ENCODE results near the gene TNNC2.

The TNNC2 gene

DNA sequence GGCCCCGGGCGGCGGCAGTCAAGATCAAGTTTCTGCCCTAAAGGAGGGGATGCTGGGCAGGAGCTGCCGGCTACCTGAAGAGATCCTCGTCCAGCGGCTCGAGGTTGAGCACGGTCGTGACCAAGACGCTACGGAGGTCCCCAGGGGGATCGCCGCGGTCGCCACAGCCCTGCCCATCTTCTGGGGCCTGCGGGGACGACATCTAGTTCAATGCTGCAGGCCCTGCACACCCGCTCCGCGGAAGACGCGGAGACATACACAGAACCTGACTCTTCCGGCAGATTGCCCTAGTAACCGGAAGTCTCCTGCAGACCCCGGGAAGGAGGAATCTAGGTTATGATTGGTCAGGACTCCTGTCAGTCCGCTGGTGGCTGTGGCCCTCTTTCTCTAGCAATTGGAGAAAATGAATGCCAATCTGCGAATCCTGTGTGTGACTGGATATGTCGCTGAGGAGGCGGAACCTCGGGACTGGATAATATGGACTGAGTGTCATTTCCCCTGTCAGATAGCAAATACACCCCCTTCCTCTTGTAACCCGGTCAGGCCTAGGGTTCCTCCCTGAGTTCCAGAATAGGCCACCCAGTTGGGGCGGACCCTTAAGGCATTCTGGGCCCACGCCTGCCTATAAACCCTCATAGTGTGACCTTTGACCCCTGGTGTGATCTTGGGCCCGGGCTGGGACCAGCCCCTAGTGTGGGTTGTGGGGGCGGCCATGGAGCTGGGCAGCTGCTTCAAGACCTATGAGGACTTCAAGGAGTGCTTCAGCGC, 30.2 kb upstream of the TNNC2 start, which contains the start of the genes ACOT8 and ZSWIM3:
ACOT8 (minus strand) TSS at position 279 of the 768 bp plus-strand sequence; CDS start at position 202, 77 bp downstream.
ZSWIM3 (plus strand) TSS at position 501 of the 768 bp plus-strand sequence; CDS start at position 713, 212 bp downstream.
- H3K27ac Mint-ChIP-seq = peak within 1 kb of the TSS; percentile 99
- peaks cover 43% of the 10 kb centered on the region for H3K36me3 Mint-ChIP-seq (ENCODE audit: low read depth)
- H3K4me1 Mint-ChIP-seq (ENCODE audit: low read depth) = peaks cover 55% of the 10 kb centered on the region

DNA sequence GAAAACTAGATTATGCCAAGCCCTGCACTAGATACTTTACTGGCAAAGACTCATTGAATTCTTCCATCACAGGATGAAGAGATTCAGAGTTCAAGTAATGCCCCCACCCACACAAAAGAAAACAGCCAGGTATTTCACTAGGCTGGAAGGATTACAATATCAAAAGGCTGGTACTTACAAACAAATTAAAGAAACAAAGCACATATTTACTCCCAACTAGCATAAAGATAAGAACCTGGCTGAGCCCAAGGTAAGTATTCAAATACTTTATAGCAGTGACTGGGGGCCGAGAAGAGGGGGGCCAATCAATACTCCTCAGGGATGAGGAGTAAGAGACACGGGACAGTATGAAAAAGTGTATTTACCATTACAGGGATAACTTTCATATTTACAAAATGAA, 26.4 kb upstream of the TNNC2 start:
- Mint-ChIP-seq H3K27me3 (no peaks in the 10 kb centered on the region), H3K36me3 (ENCODE audit: low read depth) (peaks cover 64% of the 10 kb centered on the region), H3K4me3 (no peak overlapping the region), H3K27ac (no peak overlapping the region), H3K9me3 (no peaks in the 10 kb centered on the region), H3K4me1 (ENCODE audit: low read depth) (peaks cover 40% of the 10 kb centered on the region)
- DNase-seq = no peak

More for the DNA sequence above, 30.2 kb upstream of the TNNC2 start, which contains the start of the genes ACOT8 and ZSWIM3:
- H3K4me3 Mint-ChIP-seq = peak within 1 kb of the TSS; percentile 97
- peak; percentile 85 for DNase-seq
- H3K27me3 Mint-ChIP-seq = no peaks in the 10 kb centered on the region
- H3K9me3 Mint-ChIP-seq = no peaks in the 10 kb centered on the region

DNA sequence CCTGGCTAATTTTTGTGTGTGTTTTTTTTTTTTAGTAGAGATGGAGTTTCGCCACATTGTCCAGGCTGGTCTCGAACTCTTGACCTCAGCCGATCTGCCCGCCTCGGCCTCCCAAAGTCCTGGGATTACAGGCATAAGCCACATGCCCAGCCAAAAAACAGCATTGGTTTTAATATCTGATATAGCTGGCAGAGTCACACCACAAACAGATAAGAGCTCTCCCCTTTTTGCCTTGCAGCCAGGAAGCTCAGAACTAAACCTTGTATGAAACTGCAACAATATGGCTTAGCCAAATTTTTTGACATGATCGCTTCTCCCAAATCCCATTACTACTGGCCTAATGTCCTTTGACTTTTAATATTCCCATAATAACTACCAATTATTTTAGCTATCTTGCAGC, 25.2 kb upstream of the TNNC2 start:
- peaks cover 67% of the 10 kb centered on the region for H3K36me3 Mint-ChIP-seq (ENCODE audit: low read depth)
- H3K4me3 Mint-ChIP-seq = no peak overlapping the region
- DNase-seq = no peak
- no peak overlapping the region for H3K27ac Mint-ChIP-seq
- H3K4me1 Mint-ChIP-seq (ENCODE audit: low read depth) = peaks cover 30% of the 10 kb centered on the region
- H3K27me3 Mint-ChIP-seq = no peaks in the 10 kb centered on the region
- H3K9me3 Mint-ChIP-seq = no peaks in the 10 kb centered on the region

DNA sequence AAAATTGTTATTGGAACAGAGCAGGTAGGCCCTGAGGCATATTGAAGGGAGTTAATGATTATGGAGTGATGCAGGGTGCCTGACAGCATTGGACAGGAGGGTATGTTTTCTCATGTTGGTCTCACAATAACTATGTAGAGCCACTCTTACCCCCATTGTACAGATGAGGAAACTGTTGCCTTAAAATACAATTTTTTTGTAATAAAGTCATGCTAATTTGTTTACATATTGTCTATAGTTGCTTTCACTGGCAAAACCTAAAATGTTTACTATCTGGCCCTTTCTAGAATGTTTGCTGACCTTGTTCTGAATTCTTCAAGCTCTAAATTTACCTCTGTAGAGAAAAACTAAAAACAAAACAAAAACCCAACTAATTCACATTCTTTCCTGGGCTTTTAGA, 24.4 kb upstream of the TNNC2 start:
- Mint-ChIP-seq H3K27me3 (no peaks in the 10 kb centered on the region), H3K27ac (peak overlapping the region; percentile 41), H3K4me1 (ENCODE audit: low read depth) (peaks cover 28% of the 10 kb centered on the region), H3K9me3 (no peaks in the 10 kb centered on the region), H3K4me3 (no peak overlapping the region), H3K36me3 (ENCODE audit: low read depth) (peaks cover 64% of the 10 kb centered on the region)
- no peak for DNase-seq

- H3K36me3 Mint-ChIP-seq (ENCODE audit: low read depth) = peaks cover 70% of the 10 kb centered on the region
- H3K9me3 Mint-ChIP-seq = no peaks in the 10 kb centered on the region
- H3K27ac Mint-ChIP-seq = no peak overlapping the region
- H3K4me1 Mint-ChIP-seq (ENCODE audit: low read depth) = peaks cover 23% of the 10 kb centered on the region
- H3K27me3 Mint-ChIP-seq = no peaks in the 10 kb centered on the region
- H3K4me3 Mint-ChIP-seq = no peak overlapping the region
- DNase-seq = no peak
These were observed 23.8 kb upstream of the TNNC2 start for GRCh38 chr20:45850926-45851325.

GRCh38 chr20:45850238-45850637, 23.1 kb upstream of the TNNC2 start:
- no peaks in the 10 kb centered on the region for H3K9me3 Mint-ChIP-seq
- no peaks in the 10 kb centered on the region for H3K27me3 Mint-ChIP-seq
- peak overlapping the region; percentile 23 for H3K27ac Mint-ChIP-seq
- H3K4me1 Mint-ChIP-seq (ENCODE audit: low read depth) = peaks cover 19% of the 10 kb centered on the region
- H3K36me3 Mint-ChIP-seq (ENCODE audit: low read depth) = peaks cover 77% of the 10 kb centered on the region
- H3K4me3 Mint-ChIP-seq = no peak overlapping the region
- DNase-seq = no peak

DNA sequence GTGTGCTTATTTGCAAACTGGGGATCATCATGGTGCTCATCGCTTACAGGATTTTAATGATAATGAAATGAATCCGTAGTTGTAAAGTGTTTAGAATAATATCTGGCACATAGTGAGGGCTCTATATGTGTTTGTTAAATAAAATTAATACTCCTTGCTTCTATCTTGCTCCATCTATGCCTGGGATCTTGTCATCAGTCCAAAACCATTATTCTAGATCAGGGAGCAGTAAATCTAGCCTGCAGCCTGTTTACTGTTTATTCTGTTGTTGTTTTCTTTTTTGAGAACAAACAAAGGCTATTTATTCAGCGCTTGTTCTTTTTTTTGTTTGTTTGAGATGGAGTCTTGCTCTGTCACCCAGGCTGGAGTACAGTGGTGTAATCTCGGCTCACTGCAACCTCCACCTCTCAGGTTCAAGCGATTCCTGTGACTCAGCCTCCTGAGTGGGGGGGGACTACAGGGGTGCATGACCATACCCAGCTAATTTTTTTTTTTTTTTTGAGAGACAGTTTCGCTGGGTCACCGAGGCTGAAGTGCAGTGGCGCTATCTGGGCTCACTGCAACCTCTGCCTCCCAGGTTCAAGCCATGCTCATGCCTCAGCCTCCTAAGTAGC, 22.0 kb upstream of the TNNC2 start:
- Mint-ChIP-seq H3K4me1 (ENCODE audit: low read depth) (peaks cover 9% of the 10 kb centered on the region), H3K9me3 (no peaks in the 10 kb centered on the region), H3K36me3 (ENCODE audit: low read depth) (peaks cover 75% of the 10 kb centered on the region), H3K4me3 (no peak overlapping the region), H3K27me3 (no peaks in the 10 kb centered on the region), H3K27ac (no peak overlapping the region)
- DNase-seq = no peak

- peaks cover 75% of the 10 kb centered on the region for H3K36me3 Mint-ChIP-seq (ENCODE audit: low read depth)
- H3K4me1 Mint-ChIP-seq (ENCODE audit: low read depth) = peaks cover 5% of the 10 kb centered on the region
- no peak for DNase-seq
- no peak overlapping the region for H3K27ac Mint-ChIP-seq
- no peaks in the 10 kb centered on the region for H3K9me3 Mint-ChIP-seq
- no peak overlapping the region for H3K4me3 Mint-ChIP-seq
- H3K27me3 Mint-ChIP-seq = no peaks in the 10 kb centered on the region
These were observed 21.3 kb upstream of the TNNC2 start for GRCh38 chr20:45848421-45848820.

DNA sequence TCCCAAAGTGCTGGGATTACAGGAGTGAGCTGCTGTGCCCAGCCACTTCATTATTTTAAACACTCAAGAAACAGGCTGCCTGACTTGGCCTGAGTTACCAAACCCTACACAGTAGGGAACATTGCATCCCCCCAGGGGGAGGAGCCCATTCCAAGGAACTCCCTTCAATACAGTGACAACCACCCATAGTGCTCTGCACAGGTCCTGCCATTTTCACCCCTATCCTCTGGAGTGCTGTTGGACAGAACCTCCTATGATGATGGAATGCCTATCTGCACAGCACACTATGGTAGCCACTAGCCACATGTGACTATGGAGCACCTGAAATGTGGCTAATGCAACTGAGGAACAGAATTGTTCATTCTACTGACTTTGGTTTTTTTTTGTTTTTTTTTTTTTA, 18.3 kb upstream of the TNNC2 start:
- no peaks in the 10 kb centered on the region for H3K4me1 Mint-ChIP-seq (ENCODE audit: low read depth)
- H3K36me3 Mint-ChIP-seq (ENCODE audit: low read depth) = peaks cover 71% of the 10 kb centered on the region
- no peak overlapping the region for H3K27ac Mint-ChIP-seq
- no peak for DNase-seq
- no peaks in the 10 kb centered on the region for H3K9me3 Mint-ChIP-seq
- no peak overlapping the region for H3K4me3 Mint-ChIP-seq
- H3K27me3 Mint-ChIP-seq = no peaks in the 10 kb centered on the region

DNA sequence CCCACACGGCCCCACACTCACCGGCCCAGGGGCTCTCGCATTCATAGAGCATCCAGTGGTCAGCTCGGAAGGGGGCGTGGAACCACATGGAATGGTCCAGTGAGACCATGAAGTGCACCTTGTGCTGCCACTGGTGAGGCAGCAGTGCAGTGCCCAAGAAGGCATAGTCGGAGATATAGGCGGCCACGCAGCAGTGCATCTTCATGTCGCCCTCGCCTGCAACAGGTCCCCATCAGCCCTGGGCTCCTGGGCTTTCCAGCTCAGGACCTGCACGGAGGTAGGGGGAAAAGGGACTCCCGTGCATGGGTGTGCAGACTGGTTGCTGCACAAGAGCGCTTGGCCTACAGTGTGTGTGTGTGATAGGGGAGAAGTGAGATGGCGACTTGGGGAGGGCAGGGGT, 16.4 kb upstream of the TNNC2 start:
- Mint-ChIP-seq H3K9me3 (no peaks in the 10 kb centered on the region), H3K27me3 (no peaks in the 10 kb centered on the region), H3K27ac (no peak overlapping the region), H3K4me3 (no peak overlapping the region), H3K36me3 (ENCODE audit: low read depth) (peaks cover 60% of the 10 kb centered on the region), H3K4me1 (ENCODE audit: low read depth) (no peaks in the 10 kb centered on the region)
- DNase-seq = no peak

DNA sequence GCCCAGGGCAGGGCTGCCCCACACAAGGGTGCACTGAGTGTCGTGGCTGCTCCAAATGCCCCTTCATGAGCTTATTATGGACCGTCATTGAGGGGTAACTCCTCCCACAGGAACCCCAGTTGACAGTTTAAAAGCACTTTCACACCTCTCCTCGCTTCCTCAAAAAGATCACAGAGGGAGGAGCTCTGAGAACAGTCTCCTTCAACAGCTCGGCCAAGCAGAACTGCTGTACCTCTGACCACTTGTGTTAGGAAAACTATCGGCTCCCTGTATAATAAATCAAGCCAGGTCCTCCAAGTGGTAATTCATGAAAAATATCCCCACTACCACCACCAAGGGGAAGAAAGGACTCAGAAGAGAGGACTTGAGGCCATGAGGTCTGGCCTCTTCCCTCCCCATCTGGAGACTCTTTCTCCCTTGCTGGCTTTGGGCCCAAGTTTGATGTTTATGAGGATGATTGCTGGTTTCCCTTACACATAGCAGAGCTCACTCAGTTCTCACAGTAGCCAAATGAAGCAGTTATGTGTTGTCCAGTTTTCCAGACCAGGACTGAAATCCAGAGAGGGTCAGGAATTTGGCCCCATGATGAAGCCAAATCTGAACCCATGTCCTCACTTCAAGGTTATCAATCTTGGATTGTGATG, 15.2 kb upstream of the TNNC2 start:
- DNase-seq = no peak
- Mint-ChIP-seq H3K4me1 (ENCODE audit: low read depth) (no peaks in the 10 kb centered on the region), H3K27ac (no peak overlapping the region), H3K4me3 (no peak overlapping the region), H3K36me3 (ENCODE audit: low read depth) (peaks cover 53% of the 10 kb centered on the region), H3K27me3 (no peaks in the 10 kb centered on the region), H3K9me3 (no peaks in the 10 kb centered on the region)

GRCh38 chr20:45841407-45842129, 14.5 kb upstream of the TNNC2 start:
- Mint-ChIP-seq H3K4me3 (no peak overlapping the region), H3K4me1 (ENCODE audit: low read depth) (no peaks in the 10 kb centered on the region), H3K27me3 (no peaks in the 10 kb centered on the region), H3K27ac (no peak overlapping the region), H3K36me3 (ENCODE audit: low read depth) (peaks cover 49% of the 10 kb centered on the region), H3K9me3 (no peaks in the 10 kb centered on the region)
- no peak for DNase-seq

DNA sequence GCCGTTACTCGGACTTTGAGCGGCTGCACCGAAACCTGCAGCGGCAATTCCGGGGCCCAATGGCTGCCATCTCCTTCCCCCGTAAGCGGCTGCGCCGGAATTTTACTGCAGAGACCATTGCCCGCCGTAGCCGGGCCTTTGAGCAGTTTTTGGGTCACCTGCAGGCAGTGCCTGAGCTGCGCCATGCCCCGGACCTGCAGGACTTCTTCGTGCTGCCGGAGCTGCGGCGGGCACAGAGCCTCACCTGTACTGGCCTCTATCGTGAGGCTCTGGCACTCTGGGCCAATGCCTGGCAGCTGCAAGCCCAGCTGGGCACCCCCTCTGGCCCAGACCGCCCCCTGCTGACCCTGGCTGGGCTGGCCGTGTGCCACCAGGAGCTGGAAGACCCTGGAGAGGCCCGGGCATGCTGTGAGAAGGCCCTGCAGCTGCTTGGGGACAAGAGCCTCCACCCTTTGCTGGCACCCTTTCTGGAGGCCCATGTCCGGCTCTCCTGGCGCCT, 13.6 kb upstream of the TNNC2 start:
- H3K9me3 Mint-ChIP-seq = no peaks in the 10 kb centered on the region
- no peak for DNase-seq
- H3K27me3 Mint-ChIP-seq = no peaks in the 10 kb centered on the region
- H3K4me3 Mint-ChIP-seq = no peak overlapping the region
- no peak overlapping the region for H3K27ac Mint-ChIP-seq
- H3K36me3 Mint-ChIP-seq (ENCODE audit: low read depth) = peaks cover 41% of the 10 kb centered on the region
- no peaks in the 10 kb centered on the region for H3K4me1 Mint-ChIP-seq (ENCODE audit: low read depth)

DNA sequence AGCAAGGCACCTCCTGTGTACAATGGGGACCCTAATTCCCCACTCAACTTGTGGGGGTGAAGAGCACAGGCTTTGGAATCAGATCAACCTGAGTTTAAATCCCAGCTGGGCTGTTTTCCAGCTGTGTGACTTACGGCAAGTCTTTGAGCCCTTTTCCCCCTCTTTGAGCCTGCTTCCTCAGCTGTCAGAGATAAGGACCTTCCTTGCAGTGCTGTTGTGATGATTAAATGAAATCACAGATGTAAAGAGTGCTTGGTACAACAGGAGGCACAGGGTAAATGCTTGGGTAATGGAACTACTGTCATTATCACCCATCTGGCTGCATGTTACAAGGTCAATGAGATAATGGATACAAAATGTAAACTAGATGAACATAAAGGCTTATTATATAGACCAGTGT, 9.7 kb upstream of the TNNC2 start:
- no peaks in the 10 kb centered on the region for H3K9me3 Mint-ChIP-seq
- H3K4me3 Mint-ChIP-seq = no peak overlapping the region
- DNase-seq = no peak
- no peak overlapping the region for H3K27ac Mint-ChIP-seq
- peaks cover 6% of the 10 kb centered on the region for H3K36me3 Mint-ChIP-seq (ENCODE audit: low read depth)
- H3K27me3 Mint-ChIP-seq = no peaks in the 10 kb centered on the region
- peaks cover 12% of the 10 kb centered on the region for H3K4me1 Mint-ChIP-seq (ENCODE audit: low read depth)

Measured in activated T-cell treated with anti-CD3 and anti-CD28 coated beads, Interleukin-2, amount 50 U/mL, for 24 hours (primary cell).